Liver (tissue), 9 donors: ENCODE results near the gene RAD23B. TPM values are rescaled to one million over a fixed set of nuclear protein-coding genes. Genes with fewer than 3 reads are reported as not detected.

ENCODE experiments used
- DNase-seq: peaks from one replicate; pipeline ENCODE4 v3.0.0-alpha.2; 2017; ENCODE audit warnings: low spot score
- H3K27ac ChIP-seq, 2 donors: one replicate each; pipeline ENCODE4 v1.7.0; 2013; ENCODE audit warnings: inconsistent platforms in 2 of 2, low read length in 2 of 2, control low read depth in 1 of 2, low read depth in 1 of 2, mild to moderate bottlenecking in 1 of 2
- H3K27me3 ChIP-seq, 4 donors: one replicate each; pipeline versions ENCODE4 v1.6.1 to v1.7.0; 2013; ENCODE audit warnings: low read length in 3 of 4, inconsistent platforms in 1 of 4, mild to moderate bottlenecking in 1 of 4, moderate library complexity in 1 of 4; ENCODE audit not compliant: control insufficient read depth in 4 of 4, insufficient read depth in 4 of 4
- H3K36me3 ChIP-seq, 4 donors: one replicate each; pipeline versions ENCODE4 v1.6.1 to v1.7.0; 2013; ENCODE audit warnings: low read length in 3 of 4, mild to moderate bottlenecking in 3 of 4, low read depth in 1 of 4, moderate library complexity in 1 of 4; ENCODE audit not compliant: control insufficient read depth in 4 of 4, insufficient read depth in 3 of 4
- H3K4me1 ChIP-seq, 4 donors: one replicate each; pipeline versions ENCODE4 v1.6.1 to v1.7.0; 2013; ENCODE audit warnings: low read length in 3 of 4, mild to moderate bottlenecking in 3 of 4, moderate library complexity in 1 of 4; ENCODE audit not compliant: control insufficient read depth in 4 of 4, insufficient read depth in 4 of 4
- H3K4me3 ChIP-seq, 3 donors: one replicate each; pipeline versions ENCODE4 v1.6.1 to v1.7.0; 2013; ENCODE audit warnings: low read length in 3 of 3, control low read depth in 1 of 3, low read depth in 1 of 3, mild to moderate bottlenecking in 1 of 3
- H3K9ac ChIP-seq, 2 donors: one replicate each; pipeline ENCODE4 v1.7.0; 2013; ENCODE audit warnings: low read length in 2 of 2, mild to moderate bottlenecking in 2 of 2, moderate library complexity in 2 of 2, control low read depth in 1 of 2, low read depth in 1 of 2
- H3K9me3 ChIP-seq, 4 donors: one replicate each; pipeline versions ENCODE4 v1.6.1 to v1.7.0; 2013; ENCODE audit warnings: low read length in 3 of 4; ENCODE audit not compliant: control insufficient read depth in 4 of 4
- EGR1 ChIP-seq, 2 donors: IDR thresholded peaks; 2 replicates each; pipeline ENCODE4 v1.6.1; 2016 to 2018; ENCODE audit warnings: antibody characterized with exemption in 2 of 2, low read depth in 2 of 2
- GABPA ChIP-seq, 2 donors: IDR thresholded peaks in 1 of 2; conservative IDR thresholded peaks in 1 of 2; 2 replicates each; pipeline ENCODE4 v1.6.1; 2016; ENCODE audit warnings: antibody characterized with exemption in 2 of 2, mild to moderate bottlenecking in 1 of 2, moderate library complexity in 1 of 2
- HNF4A ChIP-seq, 2 donors: conservative IDR thresholded peaks; 2 replicates each; pipeline ENCODE4 v1.6.1; 2016; ENCODE audit warnings: antibody characterized with exemption in 2 of 2, mild to moderate bottlenecking in 2 of 2
- HNF4G ChIP-seq: IDR thresholded peaks from 2 replicates; pipeline ENCODE4 v1.6.1; 2016; ENCODE audit warnings: antibody characterized with exemption
- JUND ChIP-seq, 2 donors: IDR thresholded peaks; 2 replicates each; pipeline ENCODE4 v1.6.1; 2016; ENCODE audit warnings: antibody characterized with exemption in 2 of 2
- NR2F2 ChIP-seq: IDR thresholded peaks from 2 replicates; pipeline ENCODE4 v1.6.1; 2016; ENCODE audit warnings: antibody characterized with exemption
- RAD21 ChIP-seq, 2 donors: IDR thresholded peaks; 2 replicates each; pipeline ENCODE4 v1.6.1; 2016; ENCODE audit warnings: antibody characterized with exemption in 2 of 2, mild to moderate bottlenecking in 2 of 2
- RXRA ChIP-seq, 2 donors: IDR thresholded peaks; 2 replicates each; pipeline ENCODE4 v1.6.1; 2017 to 2018; ENCODE audit warnings: antibody characterized with exemption in 2 of 2, mild to moderate bottlenecking in 1 of 2
- YY1 ChIP-seq: IDR thresholded peaks from 2 replicates; pipeline ENCODE4 v1.6.1; 2016; ENCODE audit warnings: antibody characterized with exemption, mild to moderate bottlenecking
- WGBS: extraction: QIAGEN DNeasy Blood & Tissue Kit; methylation state at CpG from one replicate; pipeline ENCODE4 v1.1.7; 2013; 5-methylcytosine and 5-hydroxymethylcytosine counted together
- polyA plus RNA-seq, 2 donors: library from polyadenylated mRNA; stranded (reverse) in 1 of 2; unstranded in 1 of 2; fragments of 200-250 nt in 1 of 2; fragments of >200 nt in 1 of 2; fragmentation: Nextera tagmentation in 1 of 2; extraction: Ambion mirVana in 1 of 2; gene quantifications; one replicate each; pipeline versions ENCODE4 v1.2.1 to v1.2.3, GENCODE V29; 2013 to 2015
- total RNA-seq, 2 donors: library from RNA; depleted of rRNA; stranded (reverse); fragments of >200 nt; gene quantifications; one replicate each; pipeline ENCODE4 v1.2.3, GENCODE V29; 2014
- TF ChIP-seq, protein P1 (sequence below): IDR thresholded peaks from 2 replicates; pipeline ENCODE4 v1.6.1; 2016; ENCODE audit warnings: antibody characterized with exemption
- TF ChIP-seq, protein P2 (sequence below): IDR thresholded peaks from 2 replicates; pipeline ENCODE4 v1.6.1; 2016; ENCODE audit warnings: antibody characterized with exemption, mild to moderate bottlenecking
- TF ChIP-seq, protein P3 (sequence below): IDR thresholded peaks from 2 replicates; pipeline ENCODE4 v1.6.1; 2016; ENCODE audit warnings: antibody characterized with exemption
- donor health status: healthy.
- donor health status: healthy.
- donor health status: healthy.
- donor health status: healthy.
- donor health status: healthy.

The RAD23B gene
- total and polyA plus RNA-seq, 4 donors = 13.6 to 101 (median 61.6) TPM

DNA sequence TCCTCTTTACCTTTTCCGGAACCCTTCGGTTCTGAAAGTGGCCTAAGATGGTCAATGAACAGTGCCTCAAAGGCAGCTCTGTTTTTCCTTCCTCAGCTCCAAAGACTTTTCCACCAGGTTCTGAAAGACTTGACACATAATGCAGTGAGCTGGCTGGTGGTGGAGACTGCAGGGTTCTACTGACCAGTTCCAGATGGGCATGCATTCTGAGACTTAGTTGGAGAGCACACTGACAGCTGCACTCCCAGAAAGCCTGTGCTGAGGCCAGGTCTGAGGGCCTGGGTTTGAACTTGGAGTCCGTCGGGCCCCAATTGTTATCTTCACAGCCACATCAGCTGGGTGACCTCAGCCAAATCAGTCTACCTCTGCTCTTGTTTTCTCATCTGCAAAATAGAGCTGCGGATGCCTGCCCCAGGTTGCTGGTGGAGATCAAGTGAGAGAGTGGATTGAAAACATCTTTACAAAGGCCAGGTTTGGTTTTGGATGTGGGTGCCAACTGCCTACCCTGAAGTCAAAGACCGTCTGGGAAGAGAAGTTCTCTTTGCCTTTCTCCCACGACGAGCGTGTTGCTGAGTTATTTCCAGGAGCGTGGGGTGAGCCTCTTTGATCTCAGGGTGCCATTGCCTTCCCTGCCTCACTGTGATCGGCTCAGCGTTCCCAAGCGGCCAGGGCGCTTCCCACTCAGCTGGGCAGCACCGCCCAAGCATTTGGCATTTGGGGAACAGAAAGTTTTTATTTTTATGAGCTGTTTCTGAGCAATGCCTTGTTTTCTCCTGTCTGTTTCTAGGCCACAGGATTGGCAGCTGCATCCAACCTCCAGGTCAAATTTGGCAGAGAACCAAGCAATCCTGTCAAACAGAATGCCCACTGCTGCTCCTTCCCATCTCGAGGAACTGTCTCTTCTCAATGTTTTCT, 54.9 kb downstream of the RAD23B start:
- Histone ChIP-seq H3K27ac (no peak overlapping the region), H3K9ac (no peak overlapping the region), H3K4me3 (no peak overlapping the region), H3K9me3 (no peaks in the 10 kb centered on the region), H3K27me3 (no peaks in the 10 kb centered on the region), H3K36me3 (peaks cover 3 to 20% (median 17%) of the 10 kb centered on the region in 4 donors), H3K4me1 (peaks cover 0 to 29% (median 9%) of the 10 kb centered on the region in 4 donors)
- no peak for DNase-seq
- WGBS = 80% methylated on average over 16 of the region's 16 CpGs
- TF ChIP-seq, protein P1, sequence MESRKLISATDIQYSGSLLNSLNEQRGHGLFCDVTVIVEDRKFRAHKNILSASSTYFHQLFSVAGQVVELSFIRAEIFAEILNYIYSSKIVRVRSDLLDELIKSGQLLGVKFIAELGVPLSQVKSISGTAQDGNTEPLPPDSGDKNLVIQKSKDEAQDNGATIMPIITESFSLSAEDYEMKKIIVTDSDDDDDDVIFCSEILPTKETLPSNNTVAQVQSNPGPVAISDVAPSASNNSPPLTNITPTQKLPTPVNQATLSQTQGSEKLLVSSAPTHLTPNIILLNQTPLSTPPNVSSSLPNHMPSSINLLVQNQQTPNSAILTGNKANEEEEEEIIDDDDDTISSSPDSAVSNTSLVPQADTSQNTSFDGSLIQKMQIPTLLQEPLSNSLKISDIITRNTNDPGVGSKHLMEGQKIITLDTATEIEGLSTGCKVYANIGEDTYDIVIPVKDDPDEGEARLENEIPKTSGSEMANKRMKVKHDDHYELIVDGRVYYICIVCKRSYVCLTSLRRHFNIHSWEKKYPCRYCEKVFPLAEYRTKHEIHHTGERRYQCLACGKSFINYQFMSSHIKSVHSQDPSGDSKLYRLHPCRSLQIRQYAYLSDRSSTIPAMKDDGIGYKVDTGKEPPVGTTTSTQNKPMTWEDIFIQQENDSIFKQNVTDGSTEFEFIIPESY = no peak
- TF ChIP-seq, protein P2, sequence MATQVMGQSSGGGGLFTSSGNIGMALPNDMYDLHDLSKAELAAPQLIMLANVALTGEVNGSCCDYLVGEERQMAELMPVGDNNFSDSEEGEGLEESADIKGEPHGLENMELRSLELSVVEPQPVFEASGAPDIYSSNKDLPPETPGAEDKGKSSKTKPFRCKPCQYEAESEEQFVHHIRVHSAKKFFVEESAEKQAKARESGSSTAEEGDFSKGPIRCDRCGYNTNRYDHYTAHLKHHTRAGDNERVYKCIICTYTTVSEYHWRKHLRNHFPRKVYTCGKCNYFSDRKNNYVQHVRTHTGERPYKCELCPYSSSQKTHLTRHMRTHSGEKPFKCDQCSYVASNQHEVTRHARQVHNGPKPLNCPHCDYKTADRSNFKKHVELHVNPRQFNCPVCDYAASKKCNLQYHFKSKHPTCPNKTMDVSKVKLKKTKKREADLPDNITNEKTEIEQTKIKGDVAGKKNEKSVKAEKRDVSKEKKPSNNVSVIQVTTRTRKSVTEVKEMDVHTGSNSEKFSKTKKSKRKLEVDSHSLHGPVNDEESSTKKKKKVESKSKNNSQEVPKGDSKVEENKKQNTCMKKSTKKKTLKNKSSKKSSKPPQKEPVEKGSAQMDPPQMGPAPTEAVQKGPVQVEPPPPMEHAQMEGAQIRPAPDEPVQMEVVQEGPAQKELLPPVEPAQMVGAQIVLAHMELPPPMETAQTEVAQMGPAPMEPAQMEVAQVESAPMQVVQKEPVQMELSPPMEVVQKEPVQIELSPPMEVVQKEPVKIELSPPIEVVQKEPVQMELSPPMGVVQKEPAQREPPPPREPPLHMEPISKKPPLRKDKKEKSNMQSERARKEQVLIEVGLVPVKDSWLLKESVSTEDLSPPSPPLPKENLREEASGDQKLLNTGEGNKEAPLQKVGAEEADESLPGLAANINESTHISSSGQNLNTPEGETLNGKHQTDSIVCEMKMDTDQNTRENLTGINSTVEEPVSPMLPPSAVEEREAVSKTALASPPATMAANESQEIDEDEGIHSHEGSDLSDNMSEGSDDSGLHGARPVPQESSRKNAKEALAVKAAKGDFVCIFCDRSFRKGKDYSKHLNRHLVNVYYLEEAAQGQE = no peak
- TF ChIP-seq HNF4A (conservative IDR thresholded peaks at IDR 0.05) (no peak), EGR1 (IDR thresholded peaks at IDR 0.05; ENCODE audit: low read depth in 2 of 2) (no peak), HNF4G (no peak), GABPA (IDR thresholded peaks at IDR 0.05 in 1 of 2, conservative IDR thresholded peaks at IDR 0.05 in 1 of 2) (no peak), NR2F2 (no peak), JUND (IDR thresholded peaks at IDR 0.05) (no peak), RAD21 (IDR thresholded peaks at IDR 0.05) (no peak), YY1 (no peak), RXRA (IDR thresholded peaks at IDR 0.05) (no peak)
- TF ChIP-seq, protein P3, sequence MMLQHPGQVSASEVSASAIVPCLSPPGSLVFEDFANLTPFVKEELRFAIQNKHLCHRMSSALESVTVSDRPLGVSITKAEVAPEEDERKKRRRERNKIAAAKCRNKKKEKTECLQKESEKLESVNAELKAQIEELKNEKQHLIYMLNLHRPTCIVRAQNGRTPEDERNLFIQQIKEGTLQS = no peak

DNA sequence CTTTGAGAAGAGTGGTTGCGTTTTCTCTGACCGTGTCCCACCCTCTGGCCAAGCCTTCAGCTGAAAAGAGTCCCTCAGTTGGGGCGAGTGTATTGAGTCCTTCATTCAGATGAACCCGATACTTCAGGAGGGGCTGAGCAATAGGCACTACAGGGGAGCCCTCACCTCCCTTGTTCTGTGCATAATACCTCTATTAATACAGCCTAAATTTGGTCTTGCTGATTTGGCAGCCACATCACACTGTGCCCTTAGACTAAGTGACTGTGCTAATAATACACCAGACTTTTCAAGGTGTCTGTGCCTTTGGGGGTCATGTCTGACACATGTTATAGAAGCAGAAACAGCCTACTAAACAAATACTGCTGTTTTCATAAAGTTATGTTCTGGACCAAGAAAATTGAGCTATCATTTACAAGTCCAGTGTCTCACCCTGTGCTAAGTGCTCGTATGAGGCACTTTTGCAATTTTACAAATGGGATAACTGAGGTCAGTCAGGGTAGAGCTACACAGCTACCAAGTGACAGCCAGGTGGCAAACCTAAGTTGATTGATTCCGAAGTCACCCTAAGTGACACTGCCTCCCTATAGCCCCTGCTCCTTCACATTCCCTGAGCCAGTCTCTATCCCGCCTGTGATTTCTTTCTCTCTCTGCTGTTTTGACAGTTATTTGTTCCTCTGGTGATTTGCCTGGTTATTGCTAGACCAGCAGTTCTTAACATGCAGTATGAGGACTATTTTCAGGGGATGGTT, 56.0 kb downstream of the RAD23B start:
- Histone ChIP-seq H3K9me3 (no peaks in the 10 kb centered on the region), H3K9ac (no peak overlapping the region), H3K4me3 (no peak overlapping the region), H3K27me3 (no peaks in the 10 kb centered on the region), H3K36me3 (peaks cover 0 to 8% (median 6%) of the 10 kb centered on the region in 4 donors), H3K27ac (no peak overlapping the region), H3K4me1 (peaks cover 0 to 28% (median 9%) of the 10 kb centered on the region in 4 donors)
- TF ChIP-seq HNF4G (no peak), RXRA (IDR thresholded peaks at IDR 0.05) (no peak)
- DNase-seq = no peak
- WGBS = 93% methylated on average over 7 of the region's 7 CpGs
